Body of pancreas (tissue), 4 donors: ENCODE measurements around the gene NT5M.

ENCODE experiments used
- CTCF ChIP-seq, 7 experiments: fragments of 450-650 bp in 4 of 7; fragments of 200-600 bp in 3 of 7; sonication (generic) in 3 of 7; IDR thresholded peaks; one replicate each; pipeline ENCODE4 v1.5.1; 2016 to 2019; ENCODE audit warnings: antibody characterized with exemption in 7 of 7
- POLR2A ChIP-seq, 3 donors: fragments of 450-650 bp; IDR thresholded peaks; one replicate each; pipeline ENCODE4 v1.6.1; 2016; ENCODE audit warnings: antibody characterized with exemption in 3 of 3, mild to moderate bottlenecking in 2 of 3

GRCh38 chr17:17364338-17364667 is 61.1 kb downstream of the NT5M start:
- no peak for TF ChIP-seq CTCF (IDR thresholded peaks at IDR 0.05)
- no peak for TF ChIP-seq POLR2A (IDR thresholded peaks at IDR 0.05)
